Glutamatergic neuron (in vitro differentiated cells): ENCODE results near the gene SPATA9. TPM values are rescaled to one million over a fixed set of nuclear protein-coding genes. Genes with fewer than 3 reads are reported as not detected.
"Not testable (repeated sequence)": the region's sequence is repeated elsewhere in the genome, so short reads cannot be mapped to it uniquely, and the experiment has no call there.

Experiments used
- DNase-seq: peaks from one replicate; pipeline ENCODE4 v3.0.0; 2022
- H3K27ac Mint-ChIP-seq: one replicate; pipeline ENCODE4 v1.8.0; 2020; ENCODE audit warnings: mild to moderate bottlenecking, mixed read lengths, inconsistent platforms; ENCODE audit not compliant: unreplicated experiment
- H3K27me3 Mint-ChIP-seq: one replicate; pipeline ENCODE4 v1.8.0; 2020; ENCODE audit warnings: mild to moderate bottlenecking, moderate library complexity, mixed read lengths, inconsistent platforms; ENCODE audit not compliant: unreplicated experiment
- H3K36me3 Mint-ChIP-seq: one replicate; pipeline ENCODE4 v1.8.0; 2020; ENCODE audit warnings: mild to moderate bottlenecking, mixed read lengths, inconsistent platforms; ENCODE audit not compliant: unreplicated experiment
- H3K4me1 Mint-ChIP-seq: one replicate; pipeline ENCODE4 v1.8.0; 2020; ENCODE audit warnings: mild to moderate bottlenecking, low read depth, mixed read lengths, inconsistent platforms; ENCODE audit not compliant: unreplicated experiment
- H3K4me3 Mint-ChIP-seq: one replicate; pipeline ENCODE4 v1.8.0; 2020; ENCODE audit warnings: mild to moderate bottlenecking, mixed read lengths, inconsistent platforms; ENCODE audit not compliant: unreplicated experiment
- H3K9me3 Mint-ChIP-seq: one replicate; pipeline ENCODE4 v1.8.0; 2020; ENCODE audit warnings: mild to moderate bottlenecking, moderate library complexity, mixed read lengths, inconsistent platforms; ENCODE audit not compliant: unreplicated experiment
- total RNA-seq: library from RNA; stranded (reverse); fragmentation: NEBNext Ultra II Directional; extraction: Animal tissue kit (Norgen Biotek cat#: 25700); gene quantifications from one replicate; pipeline ENCODE4 v1.2.1, GENCODE V29; 2021; ENCODE audit not compliant: unreplicated experiment
- TF ChIP-seq, protein P1 (sequence below): fragments of 200-600 bp; sonication (generic); IDR thresholded peaks from one replicate; pipeline ENCODE4 v1.5.0; 2021; ENCODE audit not compliant: partially characterized antibody, unreplicated experiment

SPATA9 gene
- total RNA-seq, 1 donor from 2014 or later = not detected

DNA sequence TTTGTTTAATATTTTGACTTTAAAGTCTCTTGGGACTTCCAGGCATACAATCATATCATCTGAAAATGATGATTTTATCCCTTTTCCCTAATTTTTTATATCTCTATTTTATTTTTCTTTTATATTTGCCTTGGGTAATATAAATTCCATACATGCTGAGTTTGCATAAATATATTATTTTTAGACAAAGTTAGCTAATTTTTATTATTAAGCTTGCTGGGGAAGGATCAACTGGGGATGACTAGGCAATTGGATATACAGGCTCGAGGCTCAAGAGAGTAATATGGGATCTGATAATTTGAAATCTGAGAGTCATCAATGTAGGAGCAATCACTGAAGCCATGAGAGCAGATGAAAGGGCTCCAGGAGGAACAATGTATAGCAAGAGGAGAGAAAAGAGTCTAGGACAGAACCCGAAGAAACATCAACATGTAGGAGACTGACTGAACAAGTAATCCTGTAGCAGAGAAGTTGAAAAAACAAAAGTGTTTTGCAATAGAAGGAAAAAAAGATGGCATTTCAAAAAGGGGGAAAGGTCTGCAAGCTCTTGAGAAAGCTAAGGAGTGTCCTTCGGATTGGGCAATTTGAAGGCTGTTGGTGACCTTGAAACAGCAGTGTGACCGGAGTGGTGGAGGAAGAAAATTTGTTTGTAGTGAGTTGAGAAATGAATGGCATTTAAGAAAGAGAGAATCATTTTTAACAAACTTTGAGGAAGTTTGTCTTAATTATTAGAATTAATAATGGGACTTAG is 31.3 kb upstream of the SPATA9 start:
- no peak for DNase-seq
- peaks cover 5% of the 10 kb centered on the region for H3K27me3 Mint-ChIP-seq
- H3K9me3 Mint-ChIP-seq = peaks cover 2% of the 10 kb centered on the region
- H3K36me3 Mint-ChIP-seq = no peaks in the 10 kb centered on the region
- peaks cover 2% of the 10 kb centered on the region for H3K4me1 Mint-ChIP-seq
- no peak overlapping the region for H3K4me3 Mint-ChIP-seq
- no peak overlapping the region for H3K27ac Mint-ChIP-seq
- TF ChIP-seq, protein P1, sequence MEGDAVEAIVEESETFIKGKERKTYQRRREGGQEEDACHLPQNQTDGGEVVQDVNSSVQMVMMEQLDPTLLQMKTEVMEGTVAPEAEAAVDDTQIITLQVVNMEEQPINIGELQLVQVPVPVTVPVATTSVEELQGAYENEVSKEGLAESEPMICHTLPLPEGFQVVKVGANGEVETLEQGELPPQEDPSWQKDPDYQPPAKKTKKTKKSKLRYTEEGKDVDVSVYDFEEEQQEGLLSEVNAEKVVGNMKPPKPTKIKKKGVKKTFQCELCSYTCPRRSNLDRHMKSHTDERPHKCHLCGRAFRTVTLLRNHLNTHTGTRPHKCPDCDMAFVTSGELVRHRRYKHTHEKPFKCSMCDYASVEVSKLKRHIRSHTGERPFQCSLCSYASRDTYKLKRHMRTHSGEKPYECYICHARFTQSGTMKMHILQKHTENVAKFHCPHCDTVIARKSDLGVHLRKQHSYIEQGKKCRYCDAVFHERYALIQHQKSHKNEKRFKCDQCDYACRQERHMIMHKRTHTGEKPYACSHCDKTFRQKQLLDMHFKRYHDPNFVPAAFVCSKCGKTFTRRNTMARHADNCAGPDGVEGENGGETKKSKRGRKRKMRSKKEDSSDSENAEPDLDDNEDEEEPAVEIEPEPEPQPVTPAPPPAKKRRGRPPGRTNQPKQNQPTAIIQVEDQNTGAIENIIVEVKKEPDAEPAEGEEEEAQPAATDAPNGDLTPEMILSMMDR = no peak

DNA sequence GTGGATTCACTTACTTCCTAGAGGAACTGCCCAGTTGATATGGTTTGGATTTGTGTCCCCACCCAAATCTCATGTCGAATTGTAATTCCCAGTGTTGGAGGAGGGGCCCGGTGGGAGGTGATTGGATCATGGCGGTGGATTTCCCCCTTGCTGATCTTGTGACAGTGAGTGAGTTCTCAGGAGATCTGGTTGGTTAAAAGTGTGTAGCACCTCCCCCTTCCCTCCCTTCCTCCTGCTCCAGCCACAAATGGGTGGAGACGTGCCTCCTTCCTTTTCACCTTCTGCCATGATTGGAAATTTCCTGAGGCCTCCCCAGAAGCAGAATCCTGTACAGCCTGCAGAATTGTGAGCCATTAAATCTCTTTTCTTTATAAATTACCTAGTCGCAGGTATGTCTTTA is 30.5 kb upstream of the SPATA9 start:
- DNase-seq, H3K27me3 Mint-ChIP-seq, H3K27ac Mint-ChIP-seq, H3K4me1 Mint-ChIP-seq, H3K36me3 Mint-ChIP-seq, H3K4me3 Mint-ChIP-seq, H3K9me3 Mint-ChIP-seq: not testable (repeated sequence)

DNA sequence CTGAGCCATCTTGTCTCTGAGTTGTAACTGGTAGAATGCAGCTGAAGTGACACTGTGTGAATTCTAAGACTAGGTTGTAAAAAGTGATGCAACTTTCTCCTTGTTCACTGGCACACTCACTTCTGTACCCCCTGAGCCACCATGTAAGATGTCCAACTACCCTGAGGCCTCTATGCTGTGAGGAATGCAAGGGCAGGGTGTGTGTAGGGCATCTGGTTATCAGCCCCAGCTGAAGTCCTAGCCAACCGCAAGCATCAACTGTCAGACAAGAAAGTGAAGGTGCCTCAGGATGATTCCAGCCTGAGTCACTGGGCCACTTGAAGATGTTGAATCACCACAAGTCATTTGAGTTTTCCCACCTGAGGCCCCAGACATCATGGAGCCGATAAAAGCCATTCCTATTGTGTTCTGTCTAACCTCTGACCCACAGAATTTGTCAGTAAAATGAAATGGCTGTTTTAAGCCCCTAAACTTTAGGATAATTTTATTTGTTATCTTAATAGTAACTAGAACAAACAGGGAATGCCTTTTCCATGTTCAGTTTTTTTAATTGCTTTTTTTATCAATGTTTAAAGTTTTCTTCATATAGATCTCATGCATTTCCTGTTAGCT is 29.7 kb upstream of the SPATA9 start:
- Mint-ChIP-seq H3K27ac (no peak overlapping the region), H3K36me3 (no peaks in the 10 kb centered on the region), H3K27me3 (peaks cover 5% of the 10 kb centered on the region), H3K9me3 (peaks cover 3% of the 10 kb centered on the region), H3K4me3 (no peak overlapping the region), H3K4me1 (peaks cover 2% of the 10 kb centered on the region)
- TF ChIP-seq, protein P1 = no peak
- DNase-seq = no peak

DNA sequence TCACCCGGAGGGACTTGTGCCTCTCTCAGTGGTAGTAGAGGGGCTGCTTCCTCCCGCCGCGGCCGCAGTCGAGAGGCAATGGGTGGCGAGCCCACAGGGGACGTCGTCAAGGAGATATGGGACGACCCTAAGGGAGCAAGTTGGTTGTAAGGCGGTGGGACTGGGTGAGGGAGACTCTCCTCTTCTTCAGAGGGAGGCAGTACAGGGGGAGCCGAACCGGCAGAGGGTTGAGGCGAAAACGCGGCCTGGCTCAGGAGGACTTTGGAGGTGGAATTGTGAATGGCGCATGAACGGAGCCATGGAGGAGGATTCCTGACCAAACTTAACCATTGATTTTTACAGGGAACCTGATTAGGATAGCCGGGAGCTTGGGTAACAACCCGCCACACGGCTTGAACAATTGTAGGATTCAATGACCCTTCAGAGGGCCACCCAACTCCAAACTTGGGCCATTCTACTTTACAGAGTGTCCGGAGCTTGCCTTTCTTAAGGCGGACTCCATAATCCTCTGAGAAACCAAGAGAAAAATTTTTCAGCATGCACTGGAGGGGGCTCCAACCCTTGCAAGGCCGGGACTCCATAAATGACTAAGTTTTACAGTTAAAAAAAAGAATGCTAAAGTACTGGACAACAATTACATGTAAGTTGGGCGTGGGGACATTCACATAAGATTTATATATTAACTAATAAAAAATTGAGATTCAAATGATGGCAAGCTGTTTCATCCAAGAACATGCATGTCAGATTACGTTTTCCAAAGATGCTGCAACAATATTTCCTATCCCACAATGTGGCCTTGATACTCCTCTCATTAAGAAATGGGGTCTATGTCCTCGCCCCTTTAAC is 28.9 kb upstream of the SPATA9 start:
- peaks cover 6% of the 10 kb centered on the region for H3K27me3 Mint-ChIP-seq
- peak overlapping the region; percentile 85 for H3K4me3 Mint-ChIP-seq

DNA sequence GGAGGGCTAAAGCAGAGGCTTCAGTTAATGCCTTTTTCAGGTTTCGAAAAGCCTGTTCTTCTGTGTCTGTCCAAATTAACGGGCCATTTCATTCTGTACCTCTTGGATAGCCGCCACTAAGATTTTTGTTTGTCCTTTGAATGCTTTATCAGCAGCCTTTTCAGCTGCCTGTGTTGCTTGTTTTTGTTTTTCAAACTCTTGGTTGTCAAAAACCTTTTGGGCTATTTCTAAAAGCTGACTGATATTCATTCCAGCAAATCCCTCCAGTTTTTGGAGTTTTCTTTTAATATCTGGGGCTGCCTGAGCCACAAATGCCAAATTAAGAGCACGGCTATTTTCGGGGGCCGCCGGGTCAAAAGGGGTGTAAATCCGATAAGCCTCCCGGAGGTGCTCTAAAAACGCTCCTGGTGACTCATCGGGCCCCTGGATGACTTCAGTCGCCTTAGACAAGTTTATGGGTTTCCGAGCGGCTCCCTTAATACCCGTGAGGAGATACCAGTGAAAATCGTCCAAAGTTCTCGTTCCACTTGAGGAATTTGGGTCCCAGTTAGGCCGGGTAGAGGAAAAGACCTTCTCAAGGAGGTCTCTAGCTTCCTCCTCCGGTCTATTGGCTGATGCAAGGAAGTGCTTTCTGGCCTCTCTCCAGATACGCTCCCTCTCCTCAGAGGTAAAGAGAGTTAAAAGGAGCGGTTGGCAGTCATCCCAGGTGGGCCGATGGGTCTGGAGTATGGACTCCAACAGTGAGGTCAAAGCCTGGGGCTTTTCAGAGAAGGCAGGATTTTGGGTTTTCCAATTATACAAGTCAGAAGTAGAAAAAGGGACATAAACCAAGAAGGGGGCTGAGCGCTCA is 28.1 kb upstream of the SPATA9 start:
- H3K4me3 Mint-ChIP-seq = peak overlapping the region; percentile 85
- H3K27me3 Mint-ChIP-seq, DNase-seq, H3K27ac Mint-ChIP-seq, H3K36me3 Mint-ChIP-seq, H3K4me1 Mint-ChIP-seq, H3K9me3 Mint-ChIP-seq: not testable (repeated sequence)

More for the DNA sequence above, 28.9 kb upstream of the SPATA9 start:
- Mint-ChIP-seq H3K36me3 (no peaks in the 10 kb centered on the region), H3K9me3 (peaks cover 3% of the 10 kb centered on the region), H3K4me1 (peaks cover 2% of the 10 kb centered on the region), H3K27ac (no peak overlapping the region)
- TF ChIP-seq, protein P1 = no peak
- peak; percentile 39 for DNase-seq
